ENCODE results near the gene TERB2.
"Not testable (repeated sequence)": the region's sequence is repeated elsewhere in the genome, so short reads cannot be mapped to it uniquely, and the experiment has no call there.

TERB2 gene

DNA sequence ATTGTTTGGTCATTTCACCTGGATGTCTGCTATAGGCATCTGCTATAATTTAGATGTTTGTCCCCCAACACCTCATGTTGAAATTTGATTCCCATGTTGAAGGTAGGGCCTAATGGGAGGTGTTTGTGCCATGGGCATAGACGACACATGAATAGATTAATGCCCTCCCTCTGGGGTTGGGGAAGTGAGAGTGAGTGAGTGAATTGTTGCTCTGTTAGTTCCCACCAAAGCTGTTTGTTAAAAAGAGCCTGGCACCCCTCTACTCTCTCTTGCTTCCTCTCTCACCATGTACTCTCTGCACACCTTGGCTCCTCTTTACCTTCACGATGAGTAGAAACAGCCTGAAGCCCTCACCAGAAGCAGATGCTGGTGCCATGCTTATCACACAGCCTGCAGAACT is 42.6 kb downstream of the TERB2 start:
- DNase-seq (ENCODE audit: low read depth in 1 of 2, low spot score in 1 of 2), result no peak
- no peaks in the 10 kb centered on the region for H3K27me3 ChIP-seq (ENCODE audit: insufficient read depth, poor library complexity, severe bottlenecking)
- TF ChIP-seq SPI1 (IDR thresholded peaks at IDR 0.05; ENCODE audit: borderline replicate concordance, low read depth), result no peak
- TF ChIP-seq, protein P1, sequence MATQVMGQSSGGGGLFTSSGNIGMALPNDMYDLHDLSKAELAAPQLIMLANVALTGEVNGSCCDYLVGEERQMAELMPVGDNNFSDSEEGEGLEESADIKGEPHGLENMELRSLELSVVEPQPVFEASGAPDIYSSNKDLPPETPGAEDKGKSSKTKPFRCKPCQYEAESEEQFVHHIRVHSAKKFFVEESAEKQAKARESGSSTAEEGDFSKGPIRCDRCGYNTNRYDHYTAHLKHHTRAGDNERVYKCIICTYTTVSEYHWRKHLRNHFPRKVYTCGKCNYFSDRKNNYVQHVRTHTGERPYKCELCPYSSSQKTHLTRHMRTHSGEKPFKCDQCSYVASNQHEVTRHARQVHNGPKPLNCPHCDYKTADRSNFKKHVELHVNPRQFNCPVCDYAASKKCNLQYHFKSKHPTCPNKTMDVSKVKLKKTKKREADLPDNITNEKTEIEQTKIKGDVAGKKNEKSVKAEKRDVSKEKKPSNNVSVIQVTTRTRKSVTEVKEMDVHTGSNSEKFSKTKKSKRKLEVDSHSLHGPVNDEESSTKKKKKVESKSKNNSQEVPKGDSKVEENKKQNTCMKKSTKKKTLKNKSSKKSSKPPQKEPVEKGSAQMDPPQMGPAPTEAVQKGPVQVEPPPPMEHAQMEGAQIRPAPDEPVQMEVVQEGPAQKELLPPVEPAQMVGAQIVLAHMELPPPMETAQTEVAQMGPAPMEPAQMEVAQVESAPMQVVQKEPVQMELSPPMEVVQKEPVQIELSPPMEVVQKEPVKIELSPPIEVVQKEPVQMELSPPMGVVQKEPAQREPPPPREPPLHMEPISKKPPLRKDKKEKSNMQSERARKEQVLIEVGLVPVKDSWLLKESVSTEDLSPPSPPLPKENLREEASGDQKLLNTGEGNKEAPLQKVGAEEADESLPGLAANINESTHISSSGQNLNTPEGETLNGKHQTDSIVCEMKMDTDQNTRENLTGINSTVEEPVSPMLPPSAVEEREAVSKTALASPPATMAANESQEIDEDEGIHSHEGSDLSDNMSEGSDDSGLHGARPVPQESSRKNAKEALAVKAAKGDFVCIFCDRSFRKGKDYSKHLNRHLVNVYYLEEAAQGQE (IDR thresholded peaks at IDR 0.05; ENCODE audit: insufficient replicate concordance, low read depth), result no peak
- no peak overlapping the region for H3K4me3 ChIP-seq (replicated peaks; ENCODE audit: insufficient read depth, low read length)
- H3K27ac ChIP-seq (replicated peaks), result no peak overlapping the region

DNA sequence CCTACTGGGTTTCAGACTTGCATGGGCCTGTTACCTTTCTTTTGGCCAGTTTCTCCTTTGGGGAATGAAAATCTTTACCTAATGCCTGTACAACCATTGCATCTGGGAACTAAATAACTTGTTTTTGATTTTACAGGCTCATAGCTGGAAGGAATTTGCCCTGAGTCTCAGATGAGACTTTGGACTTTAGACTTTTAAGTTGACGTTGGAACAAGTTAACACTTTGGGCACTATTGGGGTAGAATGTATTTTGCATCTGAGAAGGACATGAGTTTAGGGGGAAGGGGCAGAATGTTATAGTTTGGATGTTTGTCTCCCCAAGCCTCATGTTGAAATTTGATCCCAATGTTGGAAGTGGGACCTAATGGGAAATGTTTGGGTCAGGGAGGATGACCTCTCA is 44.7 kb downstream of the TERB2 start:
- not testable (repeated sequence) for H3K27me3 ChIP-seq (ENCODE audit: insufficient read depth, poor library complexity, severe bottlenecking); H3K4me3 ChIP-seq (replicated peaks; ENCODE audit: insufficient read depth, low read length); DNase-seq (ENCODE audit: low read depth in 1 of 2, low spot score in 1 of 2); H3K27ac ChIP-seq (replicated peaks)

DNA sequence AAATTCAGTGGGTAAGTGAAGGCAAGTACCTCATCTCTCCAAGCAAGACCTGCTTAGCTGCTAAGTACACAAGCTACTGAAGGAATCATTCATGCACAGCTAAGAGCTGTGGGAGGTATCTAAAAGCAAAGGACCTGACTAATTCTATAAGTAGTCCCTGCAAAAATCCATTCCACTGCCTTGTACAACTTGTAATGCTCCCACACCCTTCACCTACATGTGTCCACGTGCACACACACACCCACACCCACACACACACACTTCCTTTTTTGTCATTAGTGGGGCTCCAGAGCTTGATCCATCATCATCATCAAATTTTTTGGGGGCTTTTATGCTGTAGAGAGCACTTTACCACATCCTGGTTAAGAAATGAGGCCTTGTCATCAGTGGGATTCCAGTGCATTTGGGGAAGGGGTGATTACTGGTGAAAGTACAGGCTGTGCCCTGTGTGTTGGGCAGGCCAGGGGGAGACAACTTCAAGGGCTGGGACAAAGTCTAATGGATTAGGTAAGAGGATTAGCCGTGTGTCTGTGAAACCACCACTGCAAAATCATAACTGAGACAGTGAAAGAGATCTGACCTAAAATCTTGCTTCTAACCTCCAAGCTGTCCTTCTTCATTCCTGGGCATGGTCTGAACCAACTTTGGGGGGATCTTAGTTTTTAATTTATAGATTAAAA is 47.4 kb downstream of the TERB2 start:
- not testable (repeated sequence) for DNase-seq (ENCODE audit: low read depth in 1 of 2, low spot score in 1 of 2); H3K4me3 ChIP-seq (replicated peaks; ENCODE audit: insufficient read depth, low read length); H3K27ac ChIP-seq (replicated peaks); H3K27me3 ChIP-seq (ENCODE audit: insufficient read depth, poor library complexity, severe bottlenecking)

DNA sequence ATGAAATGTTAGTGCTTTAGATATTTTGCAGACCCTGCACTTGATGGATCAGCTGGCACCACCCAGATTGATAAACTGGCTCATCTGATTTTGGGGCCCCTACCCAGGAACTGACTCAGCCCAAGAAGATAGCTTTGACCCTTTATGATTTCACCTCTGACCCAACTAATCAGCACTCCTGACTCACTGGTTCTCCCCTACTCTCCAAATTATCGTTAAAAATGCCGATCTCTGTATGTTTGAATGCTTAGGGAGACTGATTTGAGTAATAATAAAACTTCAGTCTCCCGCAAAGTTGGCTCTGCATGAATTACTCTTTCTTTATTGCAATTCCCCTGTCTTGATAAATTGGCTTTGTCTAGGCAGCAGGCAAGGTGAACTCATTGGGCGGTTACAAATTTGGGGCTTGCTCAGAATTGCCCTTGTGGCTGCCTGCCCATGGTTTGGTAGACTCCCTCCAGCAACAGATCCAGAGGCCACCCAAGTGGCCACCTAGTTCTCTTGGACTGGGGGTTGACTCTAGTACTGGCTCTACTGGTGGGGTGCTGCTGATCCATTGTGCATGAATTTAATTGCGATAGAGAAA is 48.2 kb downstream of the TERB2 start:
- DNase-seq (ENCODE audit: low read depth in 1 of 2, low spot score in 1 of 2); H3K27ac ChIP-seq (replicated peaks); H3K4me3 ChIP-seq (replicated peaks; ENCODE audit: insufficient read depth, low read length); H3K27me3 ChIP-seq (ENCODE audit: insufficient read depth, poor library complexity, severe bottlenecking): not testable (repeated sequence)

DNA sequence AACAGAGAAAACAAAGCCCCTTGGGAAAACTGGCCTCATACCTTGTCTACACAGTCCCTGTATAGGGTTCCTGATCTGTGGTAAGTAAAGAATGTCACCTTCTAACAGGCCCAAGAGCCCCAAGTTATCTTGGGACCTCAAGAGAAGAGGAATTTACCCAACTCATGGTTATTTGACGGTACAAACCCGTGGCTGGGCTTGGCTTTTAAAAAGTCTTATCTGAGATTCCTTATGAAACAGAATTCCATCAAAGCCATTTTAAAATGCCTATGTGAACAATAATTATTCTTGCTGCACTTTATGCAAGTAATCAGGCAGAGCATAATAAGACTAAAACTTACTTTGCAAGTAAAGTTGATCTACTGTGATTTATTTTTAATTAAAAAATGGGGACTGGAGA is 52.6 kb downstream of the TERB2 start:
- TF ChIP-seq GABPA (IDR thresholded peaks at IDR 0.05; ENCODE audit: low read depth) (no peak), POLR2AphosphoS5 (IDR thresholded peaks at IDR 0.05; ENCODE audit: low read depth) (no peak), SPI1 (IDR thresholded peaks at IDR 0.05; ENCODE audit: borderline replicate concordance, low read depth) (no peak)
- TF ChIP-seq, protein P2, sequence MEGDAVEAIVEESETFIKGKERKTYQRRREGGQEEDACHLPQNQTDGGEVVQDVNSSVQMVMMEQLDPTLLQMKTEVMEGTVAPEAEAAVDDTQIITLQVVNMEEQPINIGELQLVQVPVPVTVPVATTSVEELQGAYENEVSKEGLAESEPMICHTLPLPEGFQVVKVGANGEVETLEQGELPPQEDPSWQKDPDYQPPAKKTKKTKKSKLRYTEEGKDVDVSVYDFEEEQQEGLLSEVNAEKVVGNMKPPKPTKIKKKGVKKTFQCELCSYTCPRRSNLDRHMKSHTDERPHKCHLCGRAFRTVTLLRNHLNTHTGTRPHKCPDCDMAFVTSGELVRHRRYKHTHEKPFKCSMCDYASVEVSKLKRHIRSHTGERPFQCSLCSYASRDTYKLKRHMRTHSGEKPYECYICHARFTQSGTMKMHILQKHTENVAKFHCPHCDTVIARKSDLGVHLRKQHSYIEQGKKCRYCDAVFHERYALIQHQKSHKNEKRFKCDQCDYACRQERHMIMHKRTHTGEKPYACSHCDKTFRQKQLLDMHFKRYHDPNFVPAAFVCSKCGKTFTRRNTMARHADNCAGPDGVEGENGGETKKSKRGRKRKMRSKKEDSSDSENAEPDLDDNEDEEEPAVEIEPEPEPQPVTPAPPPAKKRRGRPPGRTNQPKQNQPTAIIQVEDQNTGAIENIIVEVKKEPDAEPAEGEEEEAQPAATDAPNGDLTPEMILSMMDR (IDR thresholded peaks at IDR 0.05; ENCODE audit: insufficient read depth, low read length), result no peak
- TF ChIP-seq, protein P1 (IDR thresholded peaks at IDR 0.05; ENCODE audit: insufficient replicate concordance, low read depth), result no peak
- DNase-seq (ENCODE audit: low read depth in 1 of 2, low spot score in 1 of 2), result no peak
- Histone ChIP-seq H3K4me3 (replicated peaks; ENCODE audit: insufficient read depth, low read length) (no peak overlapping the region), H3K27me3 (ENCODE audit: insufficient read depth, poor library complexity, severe bottlenecking) (no peaks in the 10 kb centered on the region), H3K27ac (replicated peaks) (no peak overlapping the region)

DNA sequence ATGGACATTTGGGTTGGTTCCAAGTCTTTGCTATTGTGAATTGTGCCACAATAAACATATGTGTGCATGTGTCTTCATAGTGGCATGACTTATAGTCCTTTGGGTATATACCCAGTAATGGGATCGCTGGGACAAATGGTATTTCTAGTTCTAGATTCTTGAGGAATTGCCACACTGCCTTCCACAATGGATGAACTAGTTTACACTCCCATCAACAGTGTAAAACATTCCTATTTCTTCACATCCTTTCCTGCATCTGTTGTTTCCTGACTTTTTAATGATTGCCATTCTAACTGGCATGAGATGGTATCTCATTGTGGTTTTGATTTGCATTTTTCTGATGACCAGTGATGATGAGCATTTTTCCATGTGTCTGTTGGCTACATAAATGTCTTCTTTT is 58.6 kb downstream of the TERB2 start:
- H3K27me3 ChIP-seq (ENCODE audit: insufficient read depth, poor library complexity, severe bottlenecking); H3K4me3 ChIP-seq (replicated peaks; ENCODE audit: insufficient read depth, low read length); H3K27ac ChIP-seq (replicated peaks); DNase-seq (ENCODE audit: low read depth in 1 of 2, low spot score in 1 of 2): not testable (repeated sequence)

DNA sequence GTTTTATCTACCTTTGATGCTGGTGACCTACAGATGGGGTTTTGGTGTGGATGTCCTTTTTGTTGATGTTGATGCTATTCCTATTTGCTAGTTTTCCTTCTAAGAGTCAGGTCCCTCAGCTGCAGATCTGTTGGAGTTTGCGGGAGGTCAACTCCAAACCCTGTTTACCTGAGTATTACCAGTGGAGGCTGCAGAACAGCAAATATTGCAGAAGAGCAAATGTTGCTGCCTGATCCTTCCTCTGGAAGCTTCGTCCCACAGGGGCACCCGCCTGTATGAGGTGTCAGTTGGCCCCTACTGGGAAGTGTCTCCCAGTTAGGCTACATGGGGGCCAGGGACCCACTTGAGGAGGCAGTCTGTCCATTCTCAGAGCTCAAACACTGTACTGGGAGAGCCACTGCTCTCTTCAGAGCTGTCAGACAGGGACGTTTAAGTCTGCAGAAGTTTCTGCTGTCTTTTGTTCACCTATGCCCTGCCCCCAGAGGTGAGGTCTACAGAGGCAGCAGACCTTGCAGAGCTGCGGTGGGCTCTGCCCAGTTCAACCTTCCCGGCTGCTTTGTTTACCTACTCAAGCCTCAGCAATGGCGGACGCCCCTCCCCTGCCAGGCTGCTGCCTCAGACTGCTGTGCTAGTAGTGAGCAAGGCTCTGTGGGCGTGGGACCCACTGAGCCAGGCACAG is 63.9 kb downstream of the TERB2 start:
- H3K4me3 ChIP-seq (replicated peaks; ENCODE audit: insufficient read depth, low read length); DNase-seq (ENCODE audit: low read depth in 1 of 2, low spot score in 1 of 2); H3K27ac ChIP-seq (replicated peaks): not testable (repeated sequence)

DNA sequence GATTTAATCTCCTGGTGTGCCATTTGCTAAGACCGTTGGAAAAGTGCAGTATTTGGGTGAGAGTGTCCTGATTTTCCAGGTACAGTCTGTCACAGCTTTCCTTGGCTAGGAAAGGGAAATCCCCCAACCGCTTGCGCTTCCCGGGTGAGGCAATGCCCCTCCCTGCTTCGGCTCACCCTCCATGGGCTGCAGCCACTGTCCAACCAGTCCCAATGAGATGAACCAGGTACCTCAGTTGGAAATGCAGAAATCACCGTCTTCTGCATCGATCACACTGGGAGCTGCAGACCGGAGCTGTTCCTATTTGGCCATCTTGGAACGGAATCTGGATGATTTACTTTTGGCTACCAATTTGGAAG is 64.4 kb downstream of the TERB2 start:
- not testable (repeated sequence) for DNase-seq (ENCODE audit: low read depth in 1 of 2, low spot score in 1 of 2); H3K27ac ChIP-seq (replicated peaks); H3K4me3 ChIP-seq (replicated peaks; ENCODE audit: insufficient read depth, low read length)

More for the DNA sequence above, 63.9 kb downstream of the TERB2 start:
- not testable (repeated sequence) for H3K27me3 ChIP-seq (ENCODE audit: insufficient read depth, poor library complexity, severe bottlenecking)

More for the DNA sequence above, 64.4 kb downstream of the TERB2 start:
- not testable (repeated sequence) for H3K27me3 ChIP-seq (ENCODE audit: insufficient read depth, poor library complexity, severe bottlenecking)

Measured in HL-60 (cell line).